Activated T-helper 17 cell treated with anti-CD3 and anti-CD28 coated beads, Interleukin-2, amount 50 U/mL, for 72 hours (primary cell): ENCODE results near the gene ANKZF1. TPM values are rescaled to one million over a fixed set of nuclear protein-coding genes. Genes with fewer than 3 reads are reported as not detected.
"Not testable (repeated sequence)": the region's sequence is repeated elsewhere in the genome, so short reads cannot be mapped to it uniquely, and the experiment has no call there.

Experiments used
- ATAC-seq: fragments of 150-1000 bp; cut with Tn5 transposase; replicated peaks from 2 replicates; pipeline ENCODE4 v1.10.0; 2021; ENCODE audit warnings: mild to moderate bottlenecking, moderate library complexity
- H3K27ac Mint-ChIP-seq: one replicate; pipeline ENCODE4 v1.8.0; 2022; ENCODE audit warnings: mixed read lengths
- H3K27me3 Mint-ChIP-seq: one replicate; pipeline ENCODE4 v1.8.0; 2022; ENCODE audit warnings: mixed read lengths
- H3K36me3 Mint-ChIP-seq: one replicate; pipeline ENCODE4 v1.8.0; 2022; ENCODE audit warnings: low read depth, mild to moderate bottlenecking, mixed read lengths
- H3K4me1 Mint-ChIP-seq: one replicate; pipeline ENCODE4 v1.8.0; 2022; ENCODE audit warnings: mixed read lengths
- H3K4me3 Mint-ChIP-seq: one replicate; pipeline ENCODE4 v1.8.0; 2022; ENCODE audit warnings: mild to moderate bottlenecking, mixed read lengths
- H3K9me3 Mint-ChIP-seq: one replicate; pipeline ENCODE4 v1.8.0; 2022; ENCODE audit warnings: mixed read lengths
- total RNA-seq, 2 donors: library from RNA; stranded (reverse); gene quantifications; one replicate each; pipeline ENCODE4 v1.2.3, GENCODE V29; 2022

ANKZF1 gene
- total RNA-seq, 2 donors from 2014 or later, result 109 to 367 TPM

DNA sequence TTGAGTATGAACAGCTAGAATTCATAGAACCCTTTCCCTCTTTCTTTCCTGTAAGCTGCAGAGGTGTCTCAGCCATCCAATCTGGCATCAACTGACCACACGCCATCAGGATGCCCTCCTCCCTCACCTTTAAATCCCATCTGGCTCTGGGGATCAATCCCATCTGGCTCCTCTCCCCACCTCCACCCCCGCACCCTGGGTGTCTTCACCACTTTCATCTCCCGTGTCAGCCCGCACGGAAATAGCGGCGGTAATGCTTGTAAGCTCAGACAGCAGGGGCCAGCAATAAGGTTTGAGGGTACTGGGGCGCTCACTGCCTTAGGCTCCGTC, 22.9 kb downstream of the ANKZF1 start:
- peak overlapping the region; percentile 81 for H3K4me3 Mint-ChIP-seq
- H3K27ac Mint-ChIP-seq, result peak overlapping the region; percentile 95
- peaks cover 49% of the 10 kb centered on the region for H3K4me1 Mint-ChIP-seq
- no peaks in the 10 kb centered on the region for H3K9me3 Mint-ChIP-seq
- ATAC-seq, result no peak
- peaks cover 62% of the 10 kb centered on the region for H3K36me3 Mint-ChIP-seq
- H3K27me3 Mint-ChIP-seq, result no peaks in the 10 kb centered on the region

DNA sequence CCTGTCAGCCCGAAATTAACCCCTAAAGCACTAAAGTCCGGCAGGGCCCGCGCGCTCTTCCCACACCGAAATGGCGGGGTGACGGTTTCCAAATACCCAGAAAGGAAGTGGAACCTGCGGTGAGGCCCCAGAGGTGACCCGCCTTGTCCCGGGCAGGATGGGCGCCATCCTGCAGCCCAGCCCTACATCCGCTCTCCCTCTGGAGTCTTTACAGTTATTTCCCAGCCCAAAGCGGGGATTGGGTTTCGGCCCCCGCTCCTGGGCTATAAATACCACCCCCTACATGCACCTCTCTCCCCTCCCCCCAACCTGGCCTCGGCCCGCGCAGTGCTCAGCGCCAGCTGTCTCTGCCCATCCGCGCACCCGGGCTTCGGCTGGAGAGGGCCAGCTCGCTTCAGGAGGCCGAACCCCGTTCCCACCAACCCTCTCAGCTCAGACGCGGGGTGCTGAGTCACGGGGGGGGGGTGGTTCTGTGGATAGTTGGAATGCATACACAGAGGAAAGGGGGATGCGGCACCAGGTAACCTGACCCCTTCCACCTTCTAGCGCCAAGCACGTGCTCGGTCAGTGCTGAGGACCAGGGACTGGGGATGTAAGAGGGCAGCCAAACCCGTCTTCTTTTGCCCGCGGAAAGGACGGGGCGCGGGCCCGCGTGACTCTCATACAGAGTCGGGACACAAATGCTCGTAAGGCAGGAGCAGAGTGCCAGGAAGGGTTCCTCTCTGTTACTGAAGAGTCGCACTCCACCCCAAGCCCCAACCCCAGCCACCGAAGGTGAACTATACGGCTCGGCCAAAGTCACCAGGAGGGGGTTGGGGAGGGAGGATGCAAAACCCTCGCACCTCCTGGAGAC, 23.5 kb downstream of the ANKZF1 start, which contains the start of gene TUBA4B:
TUBA4B (plus strand) TSS at position 344 of the 853 bp plus-strand sequence; CDS start at position 509, 165 bp downstream.
- Mint-ChIP-seq H3K4me1 (peaks cover 43% of the 10 kb centered on the region), H3K27ac (peak within 1 kb of the TSS; percentile 95), H3K27me3 (no peaks in the 10 kb centered on the region), H3K4me3 (peak within 1 kb of the TSS; percentile 81), H3K36me3 (peaks cover 56% of the 10 kb centered on the region), H3K9me3 (no peaks in the 10 kb centered on the region)
- peak; percentile 4 for ATAC-seq

- ATAC-seq, result peak; percentile 69
- no peaks in the 10 kb centered on the region for H3K27me3 Mint-ChIP-seq
- H3K36me3 Mint-ChIP-seq, result peaks cover 48% of the 10 kb centered on the region
- peak within 1 kb of the TSS; percentile 81 for H3K4me3 Mint-ChIP-seq
- no peaks in the 10 kb centered on the region for H3K9me3 Mint-ChIP-seq
- H3K4me1 Mint-ChIP-seq, result peaks cover 35% of the 10 kb centered on the region
- H3K27ac Mint-ChIP-seq, result peak within 1 kb of the TSS; percentile 95
Measured at GRCh38 chr2:219253753-219254589, 24.4 kb downstream of the ANKZF1 start, which contains the start of gene TUBA4A. TUBA4A (minus strand) TSS chr2:219253918; CDS start chr2:219253858, 60 bp downstream.

GRCh38 chr2:219254590-219255201, 25.1 kb downstream of the ANKZF1 start:
- peak overlapping the region; percentile 81 for H3K4me3 Mint-ChIP-seq
- H3K36me3 Mint-ChIP-seq, result peaks cover 41% of the 10 kb centered on the region
- no peaks in the 10 kb centered on the region for H3K9me3 Mint-ChIP-seq
- no peaks in the 10 kb centered on the region for H3K27me3 Mint-ChIP-seq
- ATAC-seq, result peak; percentile 67
- H3K4me1 Mint-ChIP-seq, result peaks cover 27% of the 10 kb centered on the region
- H3K27ac Mint-ChIP-seq, result peak overlapping the region; percentile 89

GRCh38 chr2:219258942-219259341, 29.3 kb downstream of the ANKZF1 start:
- not testable (repeated sequence) for H3K27ac Mint-ChIP-seq, H3K4me1 Mint-ChIP-seq, ATAC-seq, H3K27me3 Mint-ChIP-seq, H3K9me3 Mint-ChIP-seq, H3K4me3 Mint-ChIP-seq, H3K36me3 Mint-ChIP-seq

DNA sequence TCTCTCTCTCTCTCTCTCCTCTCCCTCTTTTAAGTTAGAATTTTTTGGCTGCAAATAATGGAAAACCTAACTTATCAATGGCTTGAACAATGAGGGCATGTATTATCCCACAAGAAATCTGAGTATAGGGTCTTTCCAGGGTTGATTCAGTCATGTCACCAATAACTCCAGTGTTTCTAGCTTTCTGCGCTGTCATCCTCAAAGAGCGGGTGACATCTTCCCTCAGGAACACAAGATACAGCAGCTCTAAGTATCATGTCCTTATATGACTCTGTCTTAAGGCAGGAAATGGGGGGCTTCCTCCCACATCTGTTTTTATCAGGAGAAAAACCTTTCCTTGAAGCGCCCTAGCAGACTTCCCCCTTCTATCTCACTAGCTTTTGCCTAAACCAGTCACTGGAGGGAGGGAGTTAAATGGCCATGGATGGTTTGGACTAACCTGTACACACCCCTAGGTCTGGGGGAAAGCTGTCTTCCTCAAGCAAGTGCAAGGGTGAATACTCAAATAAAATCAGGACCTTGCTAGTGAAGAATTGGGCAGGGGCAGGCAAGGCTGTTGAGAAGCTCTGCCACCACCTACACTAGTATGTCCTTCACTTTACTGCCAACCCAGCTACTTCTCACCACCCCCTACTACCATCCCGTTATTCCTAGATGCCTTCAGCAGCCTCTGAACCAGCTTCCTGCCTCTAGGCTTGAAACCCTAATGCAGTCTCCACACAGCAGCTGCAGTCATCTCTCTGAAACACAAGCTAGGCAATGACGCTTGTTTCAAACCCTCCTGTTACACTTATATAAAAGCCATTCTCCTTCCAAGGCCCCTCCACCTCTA, 31.6 kb downstream of the ANKZF1 start:
- Mint-ChIP-seq H3K27ac (no peak overlapping the region), H3K4me3 (no peak overlapping the region), H3K4me1 (peaks cover under 1% of the 10 kb centered on the region), H3K36me3 (no peaks in the 10 kb centered on the region), H3K9me3 (no peaks in the 10 kb centered on the region), H3K27me3 (peaks cover 5% of the 10 kb centered on the region)
- ATAC-seq, result no peak

DNA sequence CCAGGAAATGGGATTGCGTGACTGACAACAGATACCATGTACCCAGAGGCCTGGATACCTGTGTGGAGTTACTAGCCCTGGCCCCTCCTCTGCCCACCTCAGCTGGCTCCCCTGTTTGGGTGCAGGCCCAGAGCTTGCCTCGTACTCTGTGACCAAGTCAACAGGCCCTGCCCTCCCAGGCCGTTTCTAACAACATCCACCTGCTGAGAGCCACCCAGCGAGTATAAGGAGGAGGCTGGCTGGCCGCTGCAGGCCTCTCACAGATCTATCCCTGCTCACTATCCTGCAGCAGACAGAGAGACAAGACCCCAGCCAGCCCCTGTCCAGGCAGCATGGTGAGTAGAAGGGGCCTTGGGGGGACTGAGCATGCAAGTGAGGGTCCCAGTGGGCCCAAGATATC, 36.6 kb downstream of the ANKZF1 start:
- Mint-ChIP-seq H3K9me3 (no peaks in the 10 kb centered on the region), H3K27me3 (peaks cover 5% of the 10 kb centered on the region), H3K36me3 (no peaks in the 10 kb centered on the region), H3K4me3 (no peak overlapping the region), H3K27ac (no peak overlapping the region), H3K4me1 (no peaks in the 10 kb centered on the region)
- ATAC-seq, result no peak

- Mint-ChIP-seq H3K27me3 (peaks cover under 1% of the 10 kb centered on the region), H3K36me3 (no peaks in the 10 kb centered on the region), H3K27ac (no peak overlapping the region), H3K9me3 (no peaks in the 10 kb centered on the region), H3K4me3 (no peak overlapping the region), H3K4me1 (no peaks in the 10 kb centered on the region)
- no peak for ATAC-seq
Measured at GRCh38 chr2:219266886-219267285, 37.3 kb downstream of the ANKZF1 start.

DNA sequence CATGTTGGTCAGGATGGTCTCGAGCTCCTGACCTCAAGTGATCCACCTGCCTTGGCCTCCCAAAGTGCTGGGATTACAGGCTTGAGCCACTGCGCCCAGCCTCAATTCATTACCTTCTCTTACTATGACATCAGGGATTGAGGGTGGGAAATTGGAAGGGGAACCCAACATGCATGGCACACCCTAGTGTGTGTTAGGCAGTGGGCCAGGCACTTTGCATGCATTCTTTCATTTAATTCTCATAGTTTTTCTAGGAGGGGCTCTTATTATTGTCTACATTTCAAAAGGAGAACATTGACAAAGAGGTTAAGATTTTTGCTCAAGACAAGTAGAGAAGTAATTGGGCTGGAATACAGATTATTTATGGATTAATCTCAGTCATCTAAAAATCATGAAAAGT, 38.7 kb downstream of the ANKZF1 start:
- Mint-ChIP-seq H3K4me1 (no peaks in the 10 kb centered on the region), H3K9me3 (no peaks in the 10 kb centered on the region), H3K4me3 (no peak overlapping the region), H3K36me3 (no peaks in the 10 kb centered on the region), H3K27ac (no peak overlapping the region), H3K27me3 (no peaks in the 10 kb centered on the region)
- no peak for ATAC-seq

DNA sequence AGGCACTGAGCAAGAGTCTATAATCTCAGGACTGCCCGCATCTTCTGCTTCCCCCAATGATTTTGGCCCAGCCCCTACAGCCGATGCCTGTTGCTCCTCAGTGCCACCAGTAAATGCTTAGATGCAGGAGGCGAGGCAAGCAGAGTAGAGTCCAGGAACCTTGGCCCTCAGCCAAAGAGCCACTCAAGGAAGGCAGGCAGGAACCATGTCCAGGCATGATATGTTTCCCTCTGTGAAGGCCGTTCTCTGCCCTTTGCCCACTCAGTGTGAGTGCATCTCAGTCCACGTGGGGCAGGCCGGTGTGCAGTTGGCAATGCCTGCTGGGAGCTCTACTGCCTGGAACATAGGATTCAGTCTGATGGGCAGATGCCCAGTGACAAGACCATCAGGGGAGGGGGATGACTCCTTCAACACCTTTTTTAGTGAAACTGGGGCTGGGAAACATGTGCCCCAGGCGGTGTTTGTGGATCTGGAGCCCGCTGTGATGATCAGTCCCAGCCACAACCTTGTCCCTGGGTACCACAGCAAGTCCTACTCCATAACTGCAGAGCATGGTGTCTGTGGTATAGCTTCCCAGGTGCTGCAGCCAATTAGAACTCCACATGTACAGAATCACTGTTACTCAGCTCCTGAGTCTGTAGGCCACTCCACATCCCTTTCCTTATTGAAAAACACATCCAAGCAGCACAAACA, 39.9 kb downstream of the ANKZF1 start:
- Mint-ChIP-seq H3K36me3 (no peaks in the 10 kb centered on the region), H3K4me3 (no peak overlapping the region), H3K27me3 (no peaks in the 10 kb centered on the region), H3K4me1 (no peaks in the 10 kb centered on the region), H3K9me3 (no peaks in the 10 kb centered on the region), H3K27ac (no peak overlapping the region)
- ATAC-seq, result no peak

- no peaks in the 10 kb centered on the region for H3K27me3 Mint-ChIP-seq
- no peak overlapping the region for H3K27ac Mint-ChIP-seq
- no peaks in the 10 kb centered on the region for H3K9me3 Mint-ChIP-seq
- no peak overlapping the region for H3K4me3 Mint-ChIP-seq
- H3K4me1 Mint-ChIP-seq, result no peaks in the 10 kb centered on the region
- H3K36me3 Mint-ChIP-seq, result no peaks in the 10 kb centered on the region
- ATAC-seq, result no peak
Measured at GRCh38 chr2:219270055-219270372, 40.4 kb downstream of the ANKZF1 start.

DNA sequence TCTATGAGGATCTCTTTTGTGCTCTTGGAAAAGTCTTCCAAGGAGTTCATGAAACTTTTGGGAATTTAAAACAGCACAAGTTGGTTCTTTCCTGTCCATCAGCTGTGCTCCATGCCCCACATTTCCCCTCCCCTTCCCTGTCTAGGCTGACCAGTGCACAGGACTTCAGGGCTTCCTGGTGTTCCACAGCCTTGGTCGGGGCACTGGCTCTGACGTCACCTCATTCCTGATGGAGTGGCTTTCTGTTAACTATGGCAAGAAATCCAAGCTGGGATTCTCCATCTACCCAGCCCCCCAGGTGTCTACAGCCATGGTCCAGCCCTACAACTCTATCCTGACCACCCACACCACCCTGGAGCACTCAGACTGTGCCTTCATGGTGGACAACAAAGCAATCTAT, 41.4 kb downstream of the ANKZF1 start:
- Mint-ChIP-seq H3K27me3 (no peaks in the 10 kb centered on the region), H3K4me3 (no peak overlapping the region), H3K9me3 (no peaks in the 10 kb centered on the region), H3K4me1 (no peaks in the 10 kb centered on the region), H3K27ac (no peak overlapping the region), H3K36me3 (no peaks in the 10 kb centered on the region)
- no peak for ATAC-seq

DNA sequence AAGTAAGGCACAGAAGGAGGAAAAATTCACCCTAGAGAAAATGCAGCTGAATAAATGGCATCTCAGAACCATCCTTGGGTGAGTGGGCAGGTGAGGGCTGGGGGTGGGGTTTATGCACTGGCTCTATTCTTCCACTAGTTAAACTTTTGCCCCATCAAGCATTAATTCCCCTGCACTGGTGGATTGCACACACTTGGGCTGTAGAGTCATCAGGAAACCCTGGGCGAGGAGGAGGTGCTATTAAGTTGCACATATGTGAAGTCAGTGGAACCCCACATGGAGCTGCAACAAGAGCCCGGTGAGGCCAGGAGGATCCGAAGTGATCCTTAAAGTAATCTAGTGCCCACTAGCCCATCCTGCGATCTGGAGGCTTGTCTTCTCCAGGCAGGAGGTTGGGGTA, 42.8 kb downstream of the ANKZF1 start:
- H3K4me1 Mint-ChIP-seq, result no peaks in the 10 kb centered on the region
- no peak overlapping the region for H3K4me3 Mint-ChIP-seq
- no peaks in the 10 kb centered on the region for H3K9me3 Mint-ChIP-seq
- H3K27me3 Mint-ChIP-seq, result no peaks in the 10 kb centered on the region
- H3K27ac Mint-ChIP-seq, result no peak overlapping the region
- no peaks in the 10 kb centered on the region for H3K36me3 Mint-ChIP-seq
- no peak for ATAC-seq
